ENCODE data around the gene BAAT. TPM values are rescaled to one million over a fixed set of nuclear protein-coding genes. Genes with fewer than 3 reads are reported as not detected.

The BAAT gene
- polyA plus RNA-seq, 1 experiment: not detected

DNA sequence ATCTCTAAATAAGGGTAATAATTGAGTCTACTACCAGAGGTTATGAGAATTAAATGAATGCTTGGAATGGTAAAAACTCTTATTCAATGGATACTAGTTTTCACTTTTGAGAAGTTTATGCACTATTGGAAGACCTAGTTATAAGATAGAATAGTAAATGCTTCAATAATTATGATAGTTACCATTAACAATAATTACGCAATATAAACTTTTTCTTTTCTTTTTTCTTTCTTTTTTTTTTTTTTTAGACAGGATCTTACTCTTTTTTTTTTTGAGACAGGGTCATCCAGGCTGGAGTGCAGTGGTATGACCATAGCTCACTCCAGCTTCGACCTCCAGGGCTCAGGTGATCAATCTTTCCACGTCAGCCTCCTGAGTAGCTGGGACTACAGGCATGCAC lies 44.1 kb upstream of the BAAT start:
- no peak for DNase-seq (ENCODE audit: low read depth, low spot score)
- ChIA-PET CTCF (no interaction called here), POLR2A (no interaction called here)
- TF ChIP-seq, protein P1, sequence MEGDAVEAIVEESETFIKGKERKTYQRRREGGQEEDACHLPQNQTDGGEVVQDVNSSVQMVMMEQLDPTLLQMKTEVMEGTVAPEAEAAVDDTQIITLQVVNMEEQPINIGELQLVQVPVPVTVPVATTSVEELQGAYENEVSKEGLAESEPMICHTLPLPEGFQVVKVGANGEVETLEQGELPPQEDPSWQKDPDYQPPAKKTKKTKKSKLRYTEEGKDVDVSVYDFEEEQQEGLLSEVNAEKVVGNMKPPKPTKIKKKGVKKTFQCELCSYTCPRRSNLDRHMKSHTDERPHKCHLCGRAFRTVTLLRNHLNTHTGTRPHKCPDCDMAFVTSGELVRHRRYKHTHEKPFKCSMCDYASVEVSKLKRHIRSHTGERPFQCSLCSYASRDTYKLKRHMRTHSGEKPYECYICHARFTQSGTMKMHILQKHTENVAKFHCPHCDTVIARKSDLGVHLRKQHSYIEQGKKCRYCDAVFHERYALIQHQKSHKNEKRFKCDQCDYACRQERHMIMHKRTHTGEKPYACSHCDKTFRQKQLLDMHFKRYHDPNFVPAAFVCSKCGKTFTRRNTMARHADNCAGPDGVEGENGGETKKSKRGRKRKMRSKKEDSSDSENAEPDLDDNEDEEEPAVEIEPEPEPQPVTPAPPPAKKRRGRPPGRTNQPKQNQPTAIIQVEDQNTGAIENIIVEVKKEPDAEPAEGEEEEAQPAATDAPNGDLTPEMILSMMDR (IDR thresholded peaks at IDR 0.05; ENCODE audit: low read depth, low read length): no peak
- Histone ChIP-seq H3K27me3 (ENCODE audit: control insufficient read depth, insufficient read depth, low read length) (peaks cover 3% of the 10 kb centered on the region), H3K27ac (ENCODE audit: low read depth, low read length) (no peak overlapping the region), H3K9me3 (ENCODE audit: control insufficient read depth, insufficient read depth, low read length) (no peaks in the 10 kb centered on the region), H3K4me3 (ENCODE audit: low read depth, low read length) (no peak overlapping the region)

DNA sequence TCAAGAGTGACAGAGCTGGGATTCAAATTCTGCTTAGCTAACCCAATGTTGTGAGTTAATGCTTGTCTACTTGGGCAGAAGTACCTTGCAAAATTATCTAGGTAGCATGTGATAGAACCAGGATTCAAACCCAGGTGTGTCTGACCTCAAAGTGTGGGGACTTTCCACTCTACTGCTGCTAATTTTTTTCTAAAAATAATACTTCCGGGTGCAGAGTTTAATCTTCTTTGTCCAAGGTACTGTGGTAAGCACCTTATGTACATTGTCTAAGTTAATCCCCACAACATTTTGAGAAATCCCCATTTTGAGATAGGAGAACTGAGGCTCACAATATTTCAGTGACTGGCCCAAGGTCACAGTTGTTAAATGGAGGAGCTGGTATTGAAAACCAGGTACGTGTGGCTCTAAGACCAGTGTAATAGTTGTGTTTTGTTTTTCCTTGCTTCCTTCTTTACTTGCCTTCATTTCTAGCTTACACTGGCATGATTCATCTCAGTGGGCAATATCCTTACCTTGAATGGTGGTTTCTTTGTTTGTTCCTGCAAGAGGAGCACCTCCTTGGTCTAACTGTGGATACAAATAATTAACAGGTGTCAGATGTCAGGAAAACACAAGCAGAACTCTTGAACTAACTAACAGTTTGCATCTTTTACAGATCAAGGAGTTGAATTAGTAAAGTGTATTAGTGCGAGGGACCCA lies 43.3 kb upstream of the BAAT start:
- no peak overlapping the region for H3K27ac ChIP-seq (ENCODE audit: low read depth, low read length)
- H3K4me3 ChIP-seq (ENCODE audit: low read depth, low read length): no peak overlapping the region
- ChIA-PET CTCF (no interaction called here), POLR2A (interaction anchor here (0.8 kb wide), 1 partner anchor 29 kb away, joined by 3 read pairs; the partner anchor contains the start of genes MRPL50 and ZNF189)
- H3K27me3 ChIP-seq (ENCODE audit: control insufficient read depth, insufficient read depth, low read length): peaks cover 3% of the 10 kb centered on the region
- H3K9me3 ChIP-seq (ENCODE audit: control insufficient read depth, insufficient read depth, low read length): no peaks in the 10 kb centered on the region
- no peak for DNase-seq (ENCODE audit: low read depth, low spot score)
- TF ChIP-seq, protein P1 (IDR thresholded peaks at IDR 0.05; ENCODE audit: low read depth, low read length): no peak

DNA sequence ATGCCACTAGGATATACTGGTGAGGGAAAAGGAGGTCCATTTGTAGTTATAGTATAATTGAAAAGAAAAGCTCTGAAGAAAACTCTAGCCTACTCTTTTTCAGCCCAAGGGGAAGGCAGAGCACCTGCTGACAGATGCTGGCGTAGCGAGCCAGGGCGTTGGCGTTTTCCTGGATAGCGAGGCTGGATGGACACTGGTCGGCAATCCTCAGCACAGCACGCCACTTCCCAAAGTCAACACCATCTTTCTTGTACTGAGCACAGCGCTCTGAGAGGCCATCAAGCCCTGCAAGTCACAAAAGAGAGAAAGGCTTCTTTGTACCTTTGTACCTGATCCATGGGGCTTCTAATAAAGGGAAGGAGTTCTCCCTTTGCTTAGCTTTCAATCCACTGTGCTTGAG lies 42.6 kb upstream of the BAAT start:
- CTCF ChIA-PET: no interaction called here

DNA sequence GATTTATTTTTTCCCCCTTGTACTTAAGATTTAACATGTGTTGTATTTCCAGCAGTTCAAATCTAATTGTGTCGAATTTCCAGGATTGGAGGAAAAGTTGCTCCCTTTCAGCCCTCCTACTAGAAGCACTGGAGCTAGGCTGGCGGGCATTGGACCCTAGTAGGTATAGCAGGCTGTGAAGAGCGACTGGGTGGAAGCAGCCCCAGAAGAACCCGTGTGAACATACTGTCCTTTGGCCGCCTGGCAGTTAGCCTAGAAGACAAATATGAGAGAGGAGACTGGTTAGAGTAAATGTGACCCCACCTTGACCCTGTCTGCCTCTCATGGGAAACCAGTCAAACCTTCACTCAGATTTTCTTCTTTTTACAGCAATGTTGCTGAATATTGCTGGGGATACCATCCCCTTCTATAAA lies 36.9 kb upstream of the BAAT start:
- TF ChIP-seq, protein P1 (IDR thresholded peaks at IDR 0.05; ENCODE audit: low read depth, low read length): no peak
- ChIA-PET CTCF (interaction anchor here (0.9 to 1.6 kb wide), 2 partner anchors 27 to 37 kb away, joined by 3 to 5 read pairs; no protein-coding TSS in a partner anchor), POLR2A (no interaction called here)
- Histone ChIP-seq H3K4me3 (ENCODE audit: low read depth, low read length) (no peak overlapping the region), H3K27ac (ENCODE audit: low read depth, low read length) (no peak overlapping the region), H3K27me3 (ENCODE audit: control insufficient read depth, insufficient read depth, low read length) (peaks cover 3% of the 10 kb centered on the region), H3K9me3 (ENCODE audit: control insufficient read depth, insufficient read depth, low read length) (no peaks in the 10 kb centered on the region)
- DNase-seq (ENCODE audit: low read depth, low spot score): no peak

More for the DNA sequence above, 42.6 kb upstream of the BAAT start:
- TF ChIP-seq, protein P1 (IDR thresholded peaks at IDR 0.05; ENCODE audit: low read depth, low read length): no peak
- Histone ChIP-seq H3K27me3 (ENCODE audit: control insufficient read depth, insufficient read depth, low read length) (peaks cover 3% of the 10 kb centered on the region), H3K4me3 (ENCODE audit: low read depth, low read length) (no peak overlapping the region), H3K9me3 (ENCODE audit: control insufficient read depth, insufficient read depth, low read length) (no peaks in the 10 kb centered on the region), H3K27ac (ENCODE audit: low read depth, low read length) (no peak overlapping the region)
- no peak for DNase-seq (ENCODE audit: low read depth, low spot score)
- POLR2A ChIA-PET: interaction anchor here (0.8 kb wide), 1 partner anchor 29 kb away, joined by 3 read pairs; the partner anchor contains the start of genes MRPL50 and ZNF189

DNA sequence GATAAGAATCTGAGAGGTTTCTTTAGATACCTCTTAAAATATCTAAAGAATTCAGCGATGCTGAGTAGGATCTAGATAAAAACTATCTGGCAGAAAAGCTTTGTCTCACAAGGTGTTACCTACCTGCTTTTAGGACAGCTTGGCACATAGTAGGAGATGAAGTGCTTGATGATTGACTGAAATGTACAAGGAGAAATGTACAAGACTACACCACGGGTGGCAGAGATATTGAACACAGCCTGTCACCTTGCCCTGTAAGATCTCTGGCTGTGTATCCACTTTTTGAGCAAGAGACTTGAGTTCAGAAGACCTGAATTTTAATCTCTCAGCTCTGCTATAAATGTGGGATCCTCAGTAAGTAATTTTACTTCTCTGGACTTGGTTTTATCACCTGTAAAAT lies 35.1 kb upstream of the BAAT start:
- Histone ChIP-seq H3K27ac (ENCODE audit: low read depth, low read length) (no peak overlapping the region), H3K9me3 (ENCODE audit: control insufficient read depth, insufficient read depth, low read length) (no peaks in the 10 kb centered on the region), H3K27me3 (ENCODE audit: control insufficient read depth, insufficient read depth, low read length) (peaks cover 3% of the 10 kb centered on the region), H3K4me3 (ENCODE audit: low read depth, low read length) (no peak overlapping the region)
- CTCF ChIA-PET: interaction anchor here (1.5 kb wide), 1 partner anchor 32 kb away, joined by 3 read pairs; no protein-coding TSS in a partner anchor
- TF ChIP-seq, protein P1 (IDR thresholded peaks at IDR 0.05; ENCODE audit: low read depth, low read length): no peak
- no peak for DNase-seq (ENCODE audit: low read depth, low spot score)
- POLR2A ChIA-PET: no interaction called here

Data from AG04450 (cell line).